Right lobe of liver (tissue), 6 donors: ENCODE results near the gene GUCA2A. TPM values are rescaled to one million over a fixed set of nuclear protein-coding genes. Genes with fewer than 3 reads are reported as not detected.

ENCODE experiments used
- ATAC-seq, 4 donors: fragments of 200-7000 bp; cut with Tn5 transposase; one replicate each; pipeline ENCODE4 v1.9.1; 2020; ENCODE audit warnings: mild to moderate bottlenecking in 4 of 4, moderate library complexity in 4 of 4
- DNase-seq, 3 donors: peaks; one replicate each; pipeline ENCODE4 v3.0.0-alpha.2; 2020
- H3K27ac ChIP-seq, 3 donors: fragments of 200-600 bp; one replicate each; pipeline ENCODE4 v1.8.0; 2022
- H3K27me3 ChIP-seq, 2 donors: fragments of 200-600 bp; one replicate each; pipeline ENCODE4 v1.8.0; 2022
- H3K36me3 ChIP-seq, 4 donors: fragments of 200-600 bp; sonication (generic) in 1 of 4; one replicate each; pipeline versions ENCODE4 v1.5.1 to v1.8.0; 2017 to 2022; ENCODE audit warnings: control low read depth in 1 of 4
- H3K4me1 ChIP-seq, 4 donors: fragments of 200-600 bp; sonication (generic) in 1 of 4; one replicate each; pipeline versions ENCODE4 v1.5.1 to v1.8.0; 2017 to 2022; ENCODE audit warnings: control low read depth in 1 of 4
- H3K4me3 ChIP-seq, 3 donors: fragments of 200-600 bp; one replicate each; pipeline ENCODE4 v1.8.0; 2022
- H3K9me3 ChIP-seq, 4 donors: fragments of 200-600 bp; sonication (generic) in 1 of 4; one replicate each; pipeline versions ENCODE4 v1.5.1 to v1.8.0; 2017 to 2022; ENCODE audit warnings: control low read depth in 1 of 4
- POLR2A ChIP-seq: fragments of 450-650 bp; IDR thresholded peaks from one replicate; pipeline ENCODE4 v1.6.1; 2017; ENCODE audit warnings: antibody characterized with exemption, mild to moderate bottlenecking
- WGBS: methylation state at CpG from one replicate; pipeline ENCODE4 v1.1.6; 2018; ENCODE audit warnings: low coverage, low lambda C conversion rate; ENCODE audit not compliant: insufficient coverage; ENCODE audit errors: missing lambda C conversion rate; 5-methylcytosine and 5-hydroxymethylcytosine counted together
- intact Hi-C, 2 donors: fragments of 100-400 bp; cut with DNase I; formaldehyde crosslinking; loops; one replicate each; pipeline versions ENCODE4 v1.11.2 to v1.14.1; 2022
- total RNA-seq, 6 experiments: library from RNA; depleted of rRNA in 2 of 6; stranded (reverse); fragments of >200 nt in 2 of 6; fragmentation: NEBNext Ultra II Directional in 3 of 6; extraction: Animal tissue kit (Norgen Biotek cat#: 25700) in 3 of 6; gene quantifications; one replicate each; pipeline versions ENCODE4 v1.1.0 to v1.2.4, GENCODE V29; 2016 to 2023
- TF ChIP-seq, protein P1 (sequence below), 4 donors: fragments of 200-600 bp in 3 of 4; fragments of 450-650 bp in 1 of 4; IDR thresholded peaks; one replicate each; pipeline versions ENCODE4 v1.5.1 to v1.8.0; 2016 to 2022; ENCODE audit warnings: antibody characterized with exemption in 4 of 4, mild to moderate bottlenecking in 2 of 4
- donor health status: DM: no; HTN: yes; CAD: no.
- donor health status: DM: no; HTN: no; CAD: no.
- donor health status: DM: no; HTN: no; CAD: no.
- donor health status: DM: no; HTN: yes; CAD: no.
- donor health status: DM: no; HTN: yes; CAD: no.

GUCA2A gene
- total RNA-seq, 6 experiments from 2014 or later = not detected

GRCh38 chr1:42140191-42140590 is 24.4 kb downstream of the GUCA2A start:
- H3K4me3 ChIP-seq = no peak overlapping the region
- TF ChIP-seq, protein P1, sequence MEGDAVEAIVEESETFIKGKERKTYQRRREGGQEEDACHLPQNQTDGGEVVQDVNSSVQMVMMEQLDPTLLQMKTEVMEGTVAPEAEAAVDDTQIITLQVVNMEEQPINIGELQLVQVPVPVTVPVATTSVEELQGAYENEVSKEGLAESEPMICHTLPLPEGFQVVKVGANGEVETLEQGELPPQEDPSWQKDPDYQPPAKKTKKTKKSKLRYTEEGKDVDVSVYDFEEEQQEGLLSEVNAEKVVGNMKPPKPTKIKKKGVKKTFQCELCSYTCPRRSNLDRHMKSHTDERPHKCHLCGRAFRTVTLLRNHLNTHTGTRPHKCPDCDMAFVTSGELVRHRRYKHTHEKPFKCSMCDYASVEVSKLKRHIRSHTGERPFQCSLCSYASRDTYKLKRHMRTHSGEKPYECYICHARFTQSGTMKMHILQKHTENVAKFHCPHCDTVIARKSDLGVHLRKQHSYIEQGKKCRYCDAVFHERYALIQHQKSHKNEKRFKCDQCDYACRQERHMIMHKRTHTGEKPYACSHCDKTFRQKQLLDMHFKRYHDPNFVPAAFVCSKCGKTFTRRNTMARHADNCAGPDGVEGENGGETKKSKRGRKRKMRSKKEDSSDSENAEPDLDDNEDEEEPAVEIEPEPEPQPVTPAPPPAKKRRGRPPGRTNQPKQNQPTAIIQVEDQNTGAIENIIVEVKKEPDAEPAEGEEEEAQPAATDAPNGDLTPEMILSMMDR (IDR thresholded peaks at IDR 0.05) = no peak
- H3K27me3 ChIP-seq = no peaks in the 10 kb centered on the region
- no peaks in the 10 kb centered on the region for H3K9me3 ChIP-seq
- H3K4me1 ChIP-seq = no peaks in the 10 kb centered on the region
- intact Hi-C loops = loop anchor here in 1 of 2 donors (10.0 kb wide), 1 partner anchor 615 kb away; no protein-coding TSS in a partner anchor
- no peak for DNase-seq
- H3K36me3 ChIP-seq = no peaks in the 10 kb centered on the region
- no peak for ATAC-seq
- 91% methylated on average over 1 of the region's 2 CpGs for WGBS
- H3K27ac ChIP-seq = no peak overlapping the region

DNA sequence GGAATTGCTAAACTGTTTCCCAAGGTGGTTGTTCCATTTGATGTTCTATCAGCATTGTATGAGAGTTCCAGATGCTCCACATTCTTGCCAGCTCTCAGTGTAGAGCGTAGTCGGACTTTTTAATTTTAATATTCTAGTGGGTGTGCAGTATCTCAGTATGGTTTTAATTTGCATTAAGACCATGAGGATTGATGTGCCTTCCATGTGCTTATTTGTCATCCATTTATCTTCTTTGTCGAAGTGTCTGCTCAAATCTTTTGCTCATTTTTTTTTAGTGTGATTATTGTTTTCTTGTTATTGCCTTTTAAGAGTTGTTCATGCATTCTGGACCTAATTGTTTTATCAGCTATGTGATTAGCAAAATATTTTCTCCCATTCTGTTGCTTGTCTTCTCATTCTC is 25.1 kb downstream of the GUCA2A start:
- no peaks in the 10 kb centered on the region for H3K27me3 ChIP-seq
- H3K9me3 ChIP-seq = no peaks in the 10 kb centered on the region
- DNase-seq = no peak
- no peak overlapping the region for H3K27ac ChIP-seq
- no peaks in the 10 kb centered on the region for H3K36me3 ChIP-seq
- WGBS = 83% methylated on average over 3 of the region's 3 CpGs
- no peak for ATAC-seq
- no peaks in the 10 kb centered on the region for H3K4me1 ChIP-seq
- intact Hi-C loops = no loop called here
- H3K4me3 ChIP-seq = no peak overlapping the region
- TF ChIP-seq, protein P1 (IDR thresholded peaks at IDR 0.05) = no peak
- no peak for TF ChIP-seq POLR2A

DNA sequence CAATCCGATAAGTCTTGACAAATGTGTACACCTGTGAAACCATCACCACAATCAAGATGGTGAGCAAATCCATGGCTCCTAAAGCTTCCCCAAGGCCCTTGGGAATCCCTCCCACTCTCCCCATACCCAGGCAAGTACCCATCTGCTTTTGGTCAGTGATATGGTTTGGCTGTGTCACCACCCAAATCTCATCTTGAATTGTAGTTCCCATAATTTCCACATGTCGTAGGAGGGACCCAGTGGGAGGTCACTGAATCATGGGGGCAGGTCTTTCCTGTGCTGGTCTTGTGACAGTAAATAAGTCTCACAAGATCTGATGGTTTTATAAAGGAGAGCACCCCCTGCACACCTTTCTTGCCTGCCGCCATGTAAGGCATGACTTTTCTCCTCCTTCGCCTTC is 26.0 kb downstream of the GUCA2A start:
- Histone ChIP-seq H3K36me3 (no peaks in the 10 kb centered on the region), H3K27me3 (no peaks in the 10 kb centered on the region), H3K4me1 (no peaks in the 10 kb centered on the region), H3K4me3 (no peak overlapping the region), H3K27ac (no peak overlapping the region), H3K9me3 (no peaks in the 10 kb centered on the region)
- DNase-seq (no peak), ATAC-seq (no peak)
- intact Hi-C loops = no loop called here
- no peak for TF ChIP-seq POLR2A
- TF ChIP-seq, protein P1 (IDR thresholded peaks at IDR 0.05) = no peak
- 100% methylated on average over 1 of the region's 4 CpGs for WGBS

GRCh38 chr1:42137766-42138165 is 26.8 kb downstream of the GUCA2A start:
- WGBS = 53% methylated on average over 4 of the region's 10 CpGs
- no peak for ATAC-seq
- TF ChIP-seq POLR2A = no peak
- TF ChIP-seq, protein P1 (IDR thresholded peaks at IDR 0.05) = no peak

GRCh38 chr1:42136466-42136865 is 28.1 kb downstream of the GUCA2A start:
- Histone ChIP-seq H3K36me3 (no peaks in the 10 kb centered on the region), H3K27me3 (no peaks in the 10 kb centered on the region), H3K4me1 (no peaks in the 10 kb centered on the region), H3K27ac (no peak overlapping the region), H3K4me3 (no peak overlapping the region), H3K9me3 (no peaks in the 10 kb centered on the region)
- no peak for DNase-seq
- TF ChIP-seq, protein P1 (IDR thresholded peaks at IDR 0.05) = no peak
- TF ChIP-seq POLR2A = no peak
- intact Hi-C loops = no loop called here
- no peak for ATAC-seq

More at GRCh38 chr1:42137766-42138165, 26.8 kb downstream of the GUCA2A start:
- no peak for DNase-seq
- Histone ChIP-seq H3K36me3 (no peaks in the 10 kb centered on the region), H3K4me1 (no peaks in the 10 kb centered on the region), H3K4me3 (no peak overlapping the region), H3K9me3 (no peaks in the 10 kb centered on the region), H3K27me3 (no peaks in the 10 kb centered on the region), H3K27ac (no peak overlapping the region)
- intact Hi-C loops = no loop called here
